Neutrophil (primary cell): ENCODE measurements around the gene DLG4.

Experiments
- H3K27ac ChIP-seq: fragments of 200-600 bp; sonication (generic); 2 replicates; pipeline ENCODE4 v1.5.1; 2016; ENCODE audit warnings: mild to moderate bottlenecking, moderate library complexity
- H3K27me3 ChIP-seq: fragments of 200-600 bp; sonication (generic); 2 replicates; pipeline ENCODE4 v1.6.0; 2016; ENCODE audit warnings: mild to moderate bottlenecking
- H3K36me3 ChIP-seq: fragments of 200-600 bp; sonication (generic); 2 replicates; pipeline ENCODE4 v1.5.1; 2017
- H3K4me1 ChIP-seq, 2 experiments: fragments of 200-600 bp in 1 of 2; sonication (generic) in 1 of 2; 1 replicate in 1 of 2; 2 replicates in 1 of 2; pipeline versions ENCODE4 v1.5.1 to v1.6.1; 2013 to 2016; ENCODE audit warnings: low read depth in 1 of 2, low read length in 1 of 2, mild to moderate bottlenecking in 1 of 2, moderate library complexity in 1 of 2; ENCODE audit not compliant: control insufficient read depth in 1 of 2, insufficient read depth in 1 of 2
- H3K4me3 ChIP-seq, 2 experiments: fragments of 200-600 bp in 1 of 2; sonication (generic) in 1 of 2; 1 replicate in 1 of 2; 2 replicates in 1 of 2; pipeline ENCODE4 v1.5.1; 2013 to 2016; ENCODE audit warnings: low read depth in 1 of 2, low read length in 1 of 2, mild to moderate bottlenecking in 1 of 2, moderate library complexity in 1 of 2
- H3K9me3 ChIP-seq: fragments of 200-600 bp; sonication (generic); 2 replicates; pipeline ENCODE4 v1.5.1; 2016
- TF ChIP-seq, protein P1 (sequence below): fragments of 200-600 bp; sonication (generic); IDR thresholded peaks from 2 replicates; pipeline ENCODE4 v1.5.1; 2016; ENCODE audit warnings: antibody characterized with exemption

Gene DLG4

DNA sequence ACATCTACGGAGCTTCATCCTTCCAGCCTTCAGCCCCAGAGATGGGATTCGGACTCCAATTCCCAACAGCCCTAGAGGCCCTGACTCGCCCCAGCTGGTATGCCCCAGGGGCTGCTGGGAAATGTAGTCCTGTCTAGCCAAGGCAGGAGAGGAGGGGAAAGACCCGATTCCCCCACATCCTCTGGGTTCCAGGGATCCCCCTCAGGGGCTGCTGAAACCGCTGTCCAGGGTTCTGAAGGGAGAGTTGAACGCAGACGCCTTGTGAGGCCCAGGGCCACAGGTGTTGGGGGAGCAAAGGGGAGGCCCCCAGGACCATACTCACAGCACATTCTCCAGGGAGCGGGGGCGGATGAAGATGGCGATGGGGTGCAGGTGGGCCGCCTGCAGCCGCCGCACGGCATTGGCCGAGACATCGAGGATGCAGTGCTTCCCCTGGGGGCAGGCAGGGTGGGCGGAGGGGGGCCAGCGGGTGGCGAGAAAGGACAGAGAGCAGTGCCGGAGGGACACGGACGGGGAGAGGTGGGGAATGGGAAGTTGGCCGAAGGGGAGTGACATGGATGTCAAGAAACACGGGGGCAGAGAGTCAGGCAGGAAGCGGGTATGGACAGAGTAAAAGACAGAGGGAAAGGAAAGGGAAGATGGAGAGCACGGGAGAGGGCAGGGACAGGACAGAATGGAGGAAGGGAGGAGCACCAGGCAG, 27.9 kb downstream of the DLG4 start:
- Histone ChIP-seq H3K4me1 (no peaks in the 10 kb centered on the region), H3K9me3 (no peaks in the 10 kb centered on the region), H3K27ac (no peak overlapping the region), H3K36me3 (no peaks in the 10 kb centered on the region), H3K27me3 (no peaks in the 10 kb centered on the region), H3K4me3 (no peak overlapping the region)
- TF ChIP-seq, protein P1, sequence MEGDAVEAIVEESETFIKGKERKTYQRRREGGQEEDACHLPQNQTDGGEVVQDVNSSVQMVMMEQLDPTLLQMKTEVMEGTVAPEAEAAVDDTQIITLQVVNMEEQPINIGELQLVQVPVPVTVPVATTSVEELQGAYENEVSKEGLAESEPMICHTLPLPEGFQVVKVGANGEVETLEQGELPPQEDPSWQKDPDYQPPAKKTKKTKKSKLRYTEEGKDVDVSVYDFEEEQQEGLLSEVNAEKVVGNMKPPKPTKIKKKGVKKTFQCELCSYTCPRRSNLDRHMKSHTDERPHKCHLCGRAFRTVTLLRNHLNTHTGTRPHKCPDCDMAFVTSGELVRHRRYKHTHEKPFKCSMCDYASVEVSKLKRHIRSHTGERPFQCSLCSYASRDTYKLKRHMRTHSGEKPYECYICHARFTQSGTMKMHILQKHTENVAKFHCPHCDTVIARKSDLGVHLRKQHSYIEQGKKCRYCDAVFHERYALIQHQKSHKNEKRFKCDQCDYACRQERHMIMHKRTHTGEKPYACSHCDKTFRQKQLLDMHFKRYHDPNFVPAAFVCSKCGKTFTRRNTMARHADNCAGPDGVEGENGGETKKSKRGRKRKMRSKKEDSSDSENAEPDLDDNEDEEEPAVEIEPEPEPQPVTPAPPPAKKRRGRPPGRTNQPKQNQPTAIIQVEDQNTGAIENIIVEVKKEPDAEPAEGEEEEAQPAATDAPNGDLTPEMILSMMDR = no peak

DNA sequence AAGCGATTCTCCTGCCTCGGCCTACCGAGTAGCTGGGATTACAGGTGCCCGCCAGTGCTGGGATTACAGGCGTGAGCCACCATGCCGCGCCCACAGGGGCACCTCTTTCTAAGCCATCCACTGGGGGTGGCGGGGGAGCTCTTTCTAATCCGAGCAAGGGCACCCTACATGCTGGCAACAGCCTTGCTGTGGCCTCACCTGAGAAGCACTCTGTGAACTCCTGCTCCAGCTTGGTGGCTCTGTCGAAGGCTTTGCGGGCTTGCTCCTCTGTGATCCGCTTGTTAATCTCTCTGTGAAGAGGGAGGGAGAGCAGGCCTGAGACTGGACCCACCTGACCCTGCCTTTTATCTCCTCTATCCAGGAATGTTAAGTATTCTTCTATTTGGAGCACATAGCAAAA, 28.6 kb downstream of the DLG4 start:
- TF ChIP-seq, protein P1 = no peak
- Histone ChIP-seq H3K4me3 (no peak overlapping the region), H3K4me1 (no peaks in the 10 kb centered on the region), H3K27ac (no peak overlapping the region), H3K27me3 (no peaks in the 10 kb centered on the region), H3K9me3 (no peaks in the 10 kb centered on the region), H3K36me3 (no peaks in the 10 kb centered on the region)

DNA sequence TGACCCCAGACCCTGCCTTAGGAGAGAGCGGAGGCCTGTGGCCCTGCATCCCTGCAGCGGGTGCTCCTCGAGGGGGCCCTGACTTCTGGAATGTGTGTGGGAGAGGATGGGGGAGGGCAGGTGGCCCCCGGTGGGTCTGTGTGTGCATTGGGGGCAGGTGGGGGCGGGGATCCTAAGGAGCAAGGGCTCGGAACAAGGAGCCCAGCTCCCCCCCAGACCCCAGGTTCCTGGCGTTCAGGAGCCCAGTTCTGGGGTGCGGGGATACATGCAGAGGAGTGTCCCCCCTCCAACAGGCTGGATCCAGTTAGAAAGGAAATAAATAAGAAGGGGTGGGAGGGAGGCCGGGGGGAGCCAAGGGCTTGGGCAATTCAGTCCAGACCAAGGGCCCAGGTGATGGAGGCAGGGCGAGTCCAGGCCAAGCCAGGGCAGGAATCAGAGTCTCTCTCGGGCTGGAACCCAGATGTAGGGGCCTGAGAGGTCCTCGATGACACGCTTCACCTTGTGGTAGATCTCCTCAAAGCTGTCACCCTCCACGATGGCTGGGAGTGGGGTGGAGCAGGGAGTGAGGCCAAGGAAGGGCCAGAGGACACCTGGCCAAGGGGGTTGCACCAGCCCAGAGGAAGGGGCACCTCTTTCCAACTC, 29.2 kb downstream of the DLG4 start:
- Histone ChIP-seq H3K4me3 (no peak overlapping the region), H3K36me3 (no peaks in the 10 kb centered on the region), H3K9me3 (no peaks in the 10 kb centered on the region), H3K27me3 (no peaks in the 10 kb centered on the region), H3K27ac (no peak overlapping the region), H3K4me1 (no peaks in the 10 kb centered on the region)
- TF ChIP-seq, protein P1 = no peak

DNA sequence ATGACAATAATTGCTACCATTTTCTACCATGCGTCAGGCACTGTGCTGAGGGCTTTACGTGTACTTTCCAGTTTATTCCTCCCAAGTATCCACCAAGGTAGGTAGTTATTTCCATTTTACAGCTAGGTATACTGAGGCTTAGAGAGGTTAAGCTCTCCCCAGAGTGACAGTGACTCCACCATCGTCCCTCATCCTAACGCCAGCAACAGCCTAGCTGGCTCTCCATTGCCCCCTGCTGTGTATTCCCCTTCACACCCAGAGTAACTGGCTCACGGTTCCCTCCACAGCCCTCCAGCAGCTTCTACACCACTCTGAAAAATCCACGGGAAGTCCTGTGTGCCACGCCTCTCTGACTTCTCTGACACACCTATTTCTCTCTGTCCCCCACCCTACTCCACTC, 33.4 kb downstream of the DLG4 start:
- TF ChIP-seq, protein P1 = no peak
- peaks cover 4% of the 10 kb centered on the region for H3K27me3 ChIP-seq
- H3K36me3 ChIP-seq = no peaks in the 10 kb centered on the region
- H3K9me3 ChIP-seq = no peaks in the 10 kb centered on the region
- no peaks in the 10 kb centered on the region for H3K4me1 ChIP-seq
- H3K27ac ChIP-seq = no peak overlapping the region
- no peak overlapping the region for H3K4me3 ChIP-seq

DNA sequence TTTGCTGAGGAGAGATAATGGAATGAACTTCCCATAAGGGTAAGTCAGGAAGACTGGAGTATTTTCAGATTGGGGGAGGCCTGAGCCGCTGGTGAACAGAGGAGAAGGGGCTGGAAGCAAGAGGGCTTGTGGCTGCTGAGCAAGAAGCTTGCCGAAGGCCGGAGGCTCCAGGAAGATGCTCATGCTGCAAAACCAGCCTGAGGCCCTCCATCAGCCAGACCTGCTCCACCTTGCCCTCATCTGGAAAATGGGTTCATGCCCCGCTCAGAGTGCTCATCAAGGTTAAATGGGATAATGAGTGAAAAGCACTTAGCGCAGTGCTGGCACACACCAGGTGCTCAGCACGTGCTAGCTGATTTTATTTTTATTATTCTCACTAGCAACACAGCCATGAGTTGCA, 35.0 kb downstream of the DLG4 start:
- Histone ChIP-seq H3K36me3 (no peaks in the 10 kb centered on the region), H3K27me3 (peaks cover 6% of the 10 kb centered on the region), H3K9me3 (no peaks in the 10 kb centered on the region), H3K4me1 (no peaks in the 10 kb centered on the region), H3K27ac (no peak overlapping the region), H3K4me3 (no peak overlapping the region)
- TF ChIP-seq, protein P1 = no peak
